ENCODE data around the gene SIN3A.

Gene SIN3A

DNA sequence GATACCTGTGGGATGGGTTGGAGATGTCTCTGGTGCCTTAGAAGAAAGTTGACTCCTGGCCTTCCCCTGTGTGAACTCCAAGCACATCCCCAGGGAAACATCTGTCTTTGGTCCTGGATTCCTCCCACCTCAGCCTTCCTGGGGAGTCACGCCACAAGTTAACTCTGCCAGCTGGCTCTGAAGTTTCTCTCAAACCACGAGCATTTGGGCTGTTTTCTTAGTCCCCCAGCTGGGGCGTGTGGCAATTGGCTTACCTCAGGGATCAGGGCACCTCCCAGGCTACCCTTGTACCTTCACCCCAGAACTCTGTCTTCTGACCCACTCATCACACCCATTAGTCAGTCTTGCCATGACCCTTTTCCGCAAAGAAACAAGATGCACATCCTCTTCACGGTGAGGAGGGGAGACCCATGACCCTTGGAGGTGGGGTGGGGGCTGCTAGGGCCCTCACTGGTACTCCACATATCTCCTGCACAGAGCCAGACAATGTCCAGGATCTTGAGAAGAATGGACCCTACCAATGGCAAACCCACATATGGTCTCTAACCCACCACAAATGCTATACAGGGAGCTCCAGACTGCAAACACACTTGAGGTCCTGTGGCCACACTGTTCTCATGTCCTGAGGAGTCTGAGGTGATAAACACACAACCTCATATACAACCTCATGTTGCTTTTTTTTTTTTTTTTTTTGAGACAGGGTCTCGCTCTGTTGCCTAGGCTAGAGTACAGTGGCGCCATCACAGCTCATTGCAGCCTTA, 100.7 kb downstream of the SIN3A start:
- no peak for TF ChIP-seq CEBPB (IDR thresholded peaks at IDR 0.05)
- TF ChIP-seq FOXM1 (IDR thresholded peaks at IDR 0.05; ENCODE audit: borderline replicate concordance, low read depth) = no peak
- TF ChIP-seq YY1 (IDR thresholded peaks at IDR 0.05; ENCODE audit: low read depth) = no peak
- no peak for TF ChIP-seq EGR1 (IDR thresholded peaks at IDR 0.05)
- no peak for TF ChIP-seq ZBTB7A (IDR thresholded peaks at IDR 0.05; ENCODE audit: low read depth)
- TF ChIP-seq, protein P1, sequence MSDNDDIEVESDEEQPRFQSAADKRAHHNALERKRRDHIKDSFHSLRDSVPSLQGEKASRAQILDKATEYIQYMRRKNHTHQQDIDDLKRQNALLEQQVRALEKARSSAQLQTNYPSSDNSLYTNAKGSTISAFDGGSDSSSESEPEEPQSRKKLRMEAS (IDR thresholded peaks at IDR 0.05) = no peak
- no peak for TF ChIP-seq NFIC (IDR thresholded peaks at IDR 0.05)
- no peak for TF ChIP-seq TCF12 (IDR thresholded peaks at IDR 0.05; ENCODE audit: low read depth)
- no peak for TF ChIP-seq RAD21 (IDR thresholded peaks at IDR 0.05; ENCODE audit: low read depth)
- TF ChIP-seq TAF1 (IDR thresholded peaks at IDR 0.05; ENCODE audit: low read depth) = no peak
- TF ChIP-seq, protein P2, sequence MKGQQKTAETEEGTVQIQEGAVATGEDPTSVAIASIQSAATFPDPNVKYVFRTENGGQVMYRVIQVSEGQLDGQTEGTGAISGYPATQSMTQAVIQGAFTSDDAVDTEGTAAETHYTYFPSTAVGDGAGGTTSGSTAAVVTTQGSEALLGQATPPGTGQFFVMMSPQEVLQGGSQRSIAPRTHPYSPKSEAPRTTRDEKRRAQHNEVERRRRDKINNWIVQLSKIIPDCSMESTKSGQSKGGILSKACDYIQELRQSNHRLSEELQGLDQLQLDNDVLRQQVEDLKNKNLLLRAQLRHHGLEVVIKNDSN (IDR thresholded peaks at IDR 0.05) = no peak
- no peak for TF ChIP-seq EP300 (IDR thresholded peaks at IDR 0.05; ENCODE audit: borderline replicate concordance)
- TF ChIP-seq, protein P3, sequence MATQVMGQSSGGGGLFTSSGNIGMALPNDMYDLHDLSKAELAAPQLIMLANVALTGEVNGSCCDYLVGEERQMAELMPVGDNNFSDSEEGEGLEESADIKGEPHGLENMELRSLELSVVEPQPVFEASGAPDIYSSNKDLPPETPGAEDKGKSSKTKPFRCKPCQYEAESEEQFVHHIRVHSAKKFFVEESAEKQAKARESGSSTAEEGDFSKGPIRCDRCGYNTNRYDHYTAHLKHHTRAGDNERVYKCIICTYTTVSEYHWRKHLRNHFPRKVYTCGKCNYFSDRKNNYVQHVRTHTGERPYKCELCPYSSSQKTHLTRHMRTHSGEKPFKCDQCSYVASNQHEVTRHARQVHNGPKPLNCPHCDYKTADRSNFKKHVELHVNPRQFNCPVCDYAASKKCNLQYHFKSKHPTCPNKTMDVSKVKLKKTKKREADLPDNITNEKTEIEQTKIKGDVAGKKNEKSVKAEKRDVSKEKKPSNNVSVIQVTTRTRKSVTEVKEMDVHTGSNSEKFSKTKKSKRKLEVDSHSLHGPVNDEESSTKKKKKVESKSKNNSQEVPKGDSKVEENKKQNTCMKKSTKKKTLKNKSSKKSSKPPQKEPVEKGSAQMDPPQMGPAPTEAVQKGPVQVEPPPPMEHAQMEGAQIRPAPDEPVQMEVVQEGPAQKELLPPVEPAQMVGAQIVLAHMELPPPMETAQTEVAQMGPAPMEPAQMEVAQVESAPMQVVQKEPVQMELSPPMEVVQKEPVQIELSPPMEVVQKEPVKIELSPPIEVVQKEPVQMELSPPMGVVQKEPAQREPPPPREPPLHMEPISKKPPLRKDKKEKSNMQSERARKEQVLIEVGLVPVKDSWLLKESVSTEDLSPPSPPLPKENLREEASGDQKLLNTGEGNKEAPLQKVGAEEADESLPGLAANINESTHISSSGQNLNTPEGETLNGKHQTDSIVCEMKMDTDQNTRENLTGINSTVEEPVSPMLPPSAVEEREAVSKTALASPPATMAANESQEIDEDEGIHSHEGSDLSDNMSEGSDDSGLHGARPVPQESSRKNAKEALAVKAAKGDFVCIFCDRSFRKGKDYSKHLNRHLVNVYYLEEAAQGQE (IDR thresholded peaks at IDR 0.05; ENCODE audit: low read depth) = no peak
- TF ChIP-seq CREB1 (IDR thresholded peaks at IDR 0.05; ENCODE audit: low read depth) = no peak
- no peak for TF ChIP-seq TEAD4 (IDR thresholded peaks at IDR 0.05)

DNA sequence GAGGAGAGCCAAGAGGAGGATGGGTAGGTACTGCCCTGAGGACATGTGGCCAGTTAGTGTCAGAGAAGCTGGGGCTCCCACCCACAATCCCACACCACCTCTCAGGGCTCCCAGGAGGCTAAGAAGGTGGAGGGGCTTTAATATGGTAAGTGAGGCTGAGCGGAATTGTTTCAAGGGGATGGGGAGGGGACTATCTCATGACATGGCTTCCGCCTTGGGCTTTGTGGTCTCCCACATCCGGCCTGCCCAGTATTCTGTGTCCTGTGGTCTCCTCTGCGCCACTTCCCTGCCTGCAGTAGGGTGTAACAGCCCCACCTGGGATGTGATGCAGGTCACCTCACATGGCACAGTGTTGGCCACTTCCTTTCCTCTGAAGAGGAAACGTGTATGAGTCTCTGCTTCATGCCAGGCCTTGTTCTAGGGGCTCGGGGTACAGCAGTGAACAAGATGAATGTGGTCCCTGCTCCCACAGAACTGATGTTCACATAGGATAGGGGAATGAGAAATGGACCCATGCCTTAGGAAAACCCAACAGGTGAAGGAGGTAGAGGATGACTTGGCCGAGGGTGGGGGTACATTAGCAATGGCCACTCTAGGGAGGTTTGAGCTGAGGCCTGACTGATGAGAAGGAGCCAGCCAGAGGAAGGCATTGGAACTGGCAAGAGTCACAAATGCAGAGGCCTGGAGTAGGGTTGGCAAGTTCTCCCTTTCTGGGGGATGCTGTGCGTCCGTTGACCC, 101.5 kb downstream of the SIN3A start:
- TF ChIP-seq TCF12 (IDR thresholded peaks at IDR 0.05; ENCODE audit: low read depth) (no peak), FOXM1 (IDR thresholded peaks at IDR 0.05; ENCODE audit: borderline replicate concordance, low read depth) (no peak), CREB1 (IDR thresholded peaks at IDR 0.05; ENCODE audit: low read depth) (no peak)
- TF ChIP-seq, protein P3 (IDR thresholded peaks at IDR 0.05; ENCODE audit: low read depth) = no peak
- TF ChIP-seq, protein P2 (IDR thresholded peaks at IDR 0.05) = no peak

DNA sequence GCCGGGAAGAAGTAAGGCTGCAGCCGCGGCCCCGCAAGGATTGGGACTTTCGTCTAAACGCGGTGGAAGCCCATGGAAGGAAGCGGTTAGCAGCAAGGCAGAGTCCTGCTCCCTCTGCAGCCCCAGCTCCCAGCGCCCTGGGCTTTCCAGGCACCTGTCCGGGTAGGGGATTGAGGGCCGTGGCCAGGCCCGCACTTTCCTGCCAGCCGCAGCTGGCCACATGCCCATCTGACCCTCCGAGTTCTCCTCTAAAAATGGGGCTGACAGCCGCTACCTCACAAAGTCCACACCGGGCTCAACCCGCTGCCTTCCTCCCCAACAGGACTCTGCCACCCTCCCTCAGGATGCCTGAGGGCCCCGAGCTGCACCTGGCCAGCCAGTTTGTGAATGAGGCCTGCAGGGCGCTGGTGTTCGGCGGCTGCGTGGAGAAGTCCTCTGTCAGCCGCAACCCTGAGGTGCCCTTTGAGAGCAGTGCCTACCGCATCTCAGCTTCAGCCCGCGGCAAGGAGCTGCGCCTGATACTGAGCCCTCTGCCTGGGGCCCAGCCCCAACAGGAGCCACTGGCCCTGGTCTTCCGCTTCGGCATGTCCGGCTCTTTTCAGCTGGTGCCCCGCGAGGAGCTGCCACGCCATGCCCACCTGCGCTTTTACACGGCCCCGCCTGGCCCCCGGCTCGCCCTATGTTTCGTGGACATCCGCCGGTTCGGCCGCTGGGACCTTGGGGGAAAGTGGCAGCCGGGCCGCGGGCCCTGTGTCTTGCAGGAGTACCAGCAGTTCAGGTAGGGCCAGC, 102.7 kb downstream of the SIN3A start:
- TF ChIP-seq RAD21 (IDR thresholded peaks at IDR 0.05; ENCODE audit: low read depth) (no peak), NFIC (IDR thresholded peaks at IDR 0.05) (no peak), ZBTB7A (IDR thresholded peaks at IDR 0.05; ENCODE audit: low read depth) (no peak), EGR1 (IDR thresholded peaks at IDR 0.05) (no peak), FOXM1 (IDR thresholded peaks at IDR 0.05; ENCODE audit: borderline replicate concordance, low read depth) (no peak), EP300 (IDR thresholded peaks at IDR 0.05; ENCODE audit: borderline replicate concordance) (no peak), TEAD4 (IDR thresholded peaks at IDR 0.05) (no peak), YY1 (IDR thresholded peaks at IDR 0.05; ENCODE audit: low read depth) (no peak)
- TF ChIP-seq, protein P3 (IDR thresholded peaks at IDR 0.05; ENCODE audit: low read depth) = no peak

All from Ishikawa (cell line).